Type B pancreatic cell (in vitro differentiated cells): ENCODE results near the gene RADIL. TPM values are rescaled to one million over a fixed set of nuclear protein-coding genes. Genes with fewer than 3 reads are reported as not detected.

Source experiments
- DNase-seq: peaks from one replicate; pipeline ENCODE4 v3.0.0; 2021; ENCODE audit warnings: mixed read lengths; ENCODE audit not compliant: unreplicated experiment; ENCODE audit errors: extremely low spot score
- H3K27ac Mint-ChIP-seq: 2 replicates; pipeline ENCODE4 v1.8.0; 2021; ENCODE audit warnings: mild to moderate bottlenecking, mixed read lengths
- H3K27me3 Mint-ChIP-seq: 2 replicates; pipeline ENCODE4 v1.8.0; 2021; ENCODE audit warnings: mixed read lengths
- H3K36me3 Mint-ChIP-seq: 2 replicates; pipeline ENCODE4 v1.8.0; 2021; ENCODE audit warnings: mixed read lengths
- H3K4me1 Mint-ChIP-seq: one replicate; pipeline ENCODE4 v1.8.0; 2021; ENCODE audit warnings: mixed read lengths; ENCODE audit not compliant: unreplicated experiment
- H3K4me3 Mint-ChIP-seq: 2 replicates; pipeline ENCODE4 v1.8.0; 2021; ENCODE audit warnings: mild to moderate bottlenecking, mixed read lengths
- H3K9me3 Mint-ChIP-seq: 2 replicates; pipeline ENCODE4 v1.8.0; 2021; ENCODE audit warnings: mixed read lengths
- total RNA-seq: library from RNA; stranded (reverse); gene quantifications from 2 replicates; pipeline ENCODE4 v1.2.1, GENCODE V29; 2021; ENCODE audit warnings: low replicate concordance
- TF ChIP-seq, protein P1 (sequence below): fragments of 200-600 bp; sonication (generic); conservative IDR thresholded peaks from 2 replicates; pipeline ENCODE4 v1.5.0; 2021; ENCODE audit warnings: antibody characterized with exemption, mild to moderate bottlenecking

RADIL gene
- total RNA-seq, 1 donor from 2014 or later, result 11.8 TPM

- H3K36me3 Mint-ChIP-seq, result peaks cover 4% of the 10 kb centered on the region
- H3K27ac Mint-ChIP-seq, result no peak overlapping the region
- no peak overlapping the region for H3K4me3 Mint-ChIP-seq
- peaks cover 3% of the 10 kb centered on the region for H3K9me3 Mint-ChIP-seq
- no peaks in the 10 kb centered on the region for H3K27me3 Mint-ChIP-seq
- TF ChIP-seq, protein P1, sequence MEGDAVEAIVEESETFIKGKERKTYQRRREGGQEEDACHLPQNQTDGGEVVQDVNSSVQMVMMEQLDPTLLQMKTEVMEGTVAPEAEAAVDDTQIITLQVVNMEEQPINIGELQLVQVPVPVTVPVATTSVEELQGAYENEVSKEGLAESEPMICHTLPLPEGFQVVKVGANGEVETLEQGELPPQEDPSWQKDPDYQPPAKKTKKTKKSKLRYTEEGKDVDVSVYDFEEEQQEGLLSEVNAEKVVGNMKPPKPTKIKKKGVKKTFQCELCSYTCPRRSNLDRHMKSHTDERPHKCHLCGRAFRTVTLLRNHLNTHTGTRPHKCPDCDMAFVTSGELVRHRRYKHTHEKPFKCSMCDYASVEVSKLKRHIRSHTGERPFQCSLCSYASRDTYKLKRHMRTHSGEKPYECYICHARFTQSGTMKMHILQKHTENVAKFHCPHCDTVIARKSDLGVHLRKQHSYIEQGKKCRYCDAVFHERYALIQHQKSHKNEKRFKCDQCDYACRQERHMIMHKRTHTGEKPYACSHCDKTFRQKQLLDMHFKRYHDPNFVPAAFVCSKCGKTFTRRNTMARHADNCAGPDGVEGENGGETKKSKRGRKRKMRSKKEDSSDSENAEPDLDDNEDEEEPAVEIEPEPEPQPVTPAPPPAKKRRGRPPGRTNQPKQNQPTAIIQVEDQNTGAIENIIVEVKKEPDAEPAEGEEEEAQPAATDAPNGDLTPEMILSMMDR, result no peak
- peaks cover 6% of the 10 kb centered on the region for H3K4me1 Mint-ChIP-seq
- no peak for DNase-seq
Observed at GRCh38 chr7:4828720-4829383, 54.7 kb downstream of the RADIL start.

- H3K27ac Mint-ChIP-seq, result no peak overlapping the region
- no peaks in the 10 kb centered on the region for H3K27me3 Mint-ChIP-seq
- peaks cover 3% of the 10 kb centered on the region for H3K4me1 Mint-ChIP-seq
- H3K36me3 Mint-ChIP-seq, result peaks cover under 1% of the 10 kb centered on the region
- H3K4me3 Mint-ChIP-seq, result no peak overlapping the region
- peaks cover under 1% of the 10 kb centered on the region for H3K9me3 Mint-ChIP-seq
- DNase-seq, result no peak
- TF ChIP-seq, protein P1, result no peak
Observed at GRCh38 chr7:4825081-4825480, 58.4 kb downstream of the RADIL start.

- no peak overlapping the region for H3K4me3 Mint-ChIP-seq
- no peak overlapping the region for H3K27ac Mint-ChIP-seq
- no peaks in the 10 kb centered on the region for H3K9me3 Mint-ChIP-seq
- no peaks in the 10 kb centered on the region for H3K36me3 Mint-ChIP-seq
- H3K27me3 Mint-ChIP-seq, result no peaks in the 10 kb centered on the region
- DNase-seq, result peak; percentile 64
- TF ChIP-seq, protein P1, result no peak
- H3K4me1 Mint-ChIP-seq, result peaks cover 5% of the 10 kb centered on the region
Observed at GRCh38 chr7:4824120-4824775, 59.3 kb downstream of the RADIL start.

GRCh38 chr7:4823441-4824119 lies 59.9 kb downstream of the RADIL start:
- DNase-seq, result no peak
- Mint-ChIP-seq H3K4me1 (peaks cover 5% of the 10 kb centered on the region), H3K9me3 (no peaks in the 10 kb centered on the region), H3K27ac (no peak overlapping the region), H3K36me3 (no peaks in the 10 kb centered on the region), H3K4me3 (no peak overlapping the region), H3K27me3 (no peaks in the 10 kb centered on the region)
- TF ChIP-seq, protein P1, result no peak

DNA sequence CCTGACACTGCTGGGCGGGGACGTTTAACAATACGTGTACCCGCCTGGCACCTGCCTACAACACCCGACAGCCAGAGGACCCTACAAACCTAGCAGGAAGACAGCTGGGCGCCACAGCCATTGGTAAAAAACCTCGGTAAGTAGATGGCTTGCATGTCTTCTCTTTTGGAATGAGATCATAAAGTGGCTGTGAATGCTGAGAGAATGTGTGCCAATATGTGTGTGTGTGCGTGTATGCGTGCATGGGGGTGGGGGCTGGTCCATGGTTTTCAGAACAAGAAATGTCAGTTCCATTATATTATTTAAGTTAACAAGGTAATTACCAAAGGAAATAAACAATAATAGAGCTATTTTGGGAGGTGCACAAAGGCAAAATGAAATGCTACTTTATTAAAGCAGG lies 60.8 kb downstream of the RADIL start:
- Mint-ChIP-seq H3K9me3 (no peaks in the 10 kb centered on the region), H3K36me3 (no peaks in the 10 kb centered on the region), H3K4me3 (no peak overlapping the region), H3K4me1 (peaks cover 5% of the 10 kb centered on the region), H3K27me3 (no peaks in the 10 kb centered on the region), H3K27ac (no peak overlapping the region)
- no peak for DNase-seq
- TF ChIP-seq, protein P1, result no peak
